GM21367 (cell line): ENCODE measurements around the gene MTHFR.

Experiments used
- ATAC-seq: cut with Tn5 transposase; IDR thresholded peaks from one replicate; pipeline ENCODE4 v1.9.1; 2021; ENCODE audit not compliant: unreplicated experiment

The MTHFR gene

GRCh38 chr1:11805422-11806306 is at the start of gene MTHFR, which contains the start of gene CLCN6:
Gene MTHFR, minus strand, starts transcription at chr1:11805964. Its CDS starts 2,848 bp downstream, at chr1:11803116.
Gene CLCN6, plus strand, starts transcription at chr1:11806191. Its CDS starts 72 bp downstream, at chr1:11806263.
- peak; percentile 69 for ATAC-seq

- ATAC-seq, result no peak
These were observed 49.7 kb upstream of the MTHFR start for GRCh38 chr1:11855430-11855829.

- ATAC-seq, result no peak
These were observed 48.8 kb upstream of the MTHFR start for GRCh38 chr1:11854519-11854918.

- ATAC-seq, result no peak
These were observed 45.4 kb upstream of the MTHFR start for GRCh38 chr1:11851180-11851579.

GRCh38 chr1:11850156-11850555 is 44.4 kb upstream of the MTHFR start:
- no peak for ATAC-seq

- no peak for ATAC-seq
These were observed 42.6 kb upstream of the MTHFR start for GRCh38 chr1:11848373-11848700.

GRCh38 chr1:11847667-11848372 is 42.1 kb upstream of the MTHFR start, which contains the start of gene NPPA:
Gene NPPA, minus strand, starts transcription at chr1:11847783. Its CDS starts 99 bp downstream, at chr1:11847684.
- no peak for ATAC-seq

GRCh38 chr1:11845641-11846335 is 40.0 kb upstream of the MTHFR start:
- ATAC-seq, result no peak

GRCh38 chr1:11842154-11843041 is 36.6 kb upstream of the MTHFR start:
- ATAC-seq, result no peak

GRCh38 chr1:11841245-11842153 is 35.7 kb upstream of the MTHFR start:
- no peak for ATAC-seq

GRCh38 chr1:11839727-11840705 is 34.3 kb upstream of the MTHFR start:
- ATAC-seq, result no peak

GRCh38 chr1:11838349-11839272 is 32.8 kb upstream of the MTHFR start:
- no peak for ATAC-seq

- no peak for ATAC-seq
These were observed 32.1 kb upstream of the MTHFR start for GRCh38 chr1:11837767-11838348.

GRCh38 chr1:11836955-11837766 is 31.4 kb upstream of the MTHFR start:
- no peak for ATAC-seq

- no peak for ATAC-seq
These were observed 29.9 kb upstream of the MTHFR start for GRCh38 chr1:11835441-11836225.
